Endothelial cell of umbilical vein (primary cell): ENCODE results near the gene ATG7. TPM values are rescaled to one million over a fixed set of nuclear protein-coding genes. Genes with fewer than 3 reads are reported as not detected.

ENCODE experiments used
- BruUV-seq: library from RNA; stranded (reverse); fragments of 400-500 nt; replicated peaks from 2 replicates; lab custom pipeline; 2021; lab: Mats Ljungman, UMichigan
- CTCF ChIA-PET: fragments of 300-600, 350-600 bp; sonication (Branson Sonifier 250); formaldehyde crosslinking; loops from one replicate; lab custom pipeline; 2021; ENCODE audit warnings: antibody characterized with exemption, inconsistent platforms; lab: Charles Lee
- POLR2A ChIA-PET: fragments of 300-600, 350-600 bp; sonication (Branson Sonifier 250); formaldehyde crosslinking; loops from one replicate; lab custom pipeline; 2021; ENCODE audit warnings: antibody characterized with exemption, inconsistent platforms; lab: Charles Lee
- DNase-seq: peaks from one replicate; pipeline ENCODE4 v3.0.0-alpha.2; 2011; ENCODE audit warnings: low read depth, low spot score
- FAIRE-seq: peaks from 2 replicates; lab custom pipeline; 2011; peaks lifted over from hg19 to GRCh38; lab: Jason Lieb, UNC
- H2AFZ ChIP-seq: 2 replicates; pipeline ENCODE4 v1.6.0; 2012; ENCODE audit warnings: low read depth, low read length, control low read depth, inconsistent platforms
- H3K27ac ChIP-seq: 2 replicates; pipeline ENCODE4 v1.5.1; 2011; ENCODE audit warnings: low read depth, mild to moderate bottlenecking, control low read depth, low read length, moderate library complexity; ENCODE audit not compliant: insufficient read depth
- H3K27me3 ChIP-seq, 2 experiments: 2 replicates each; pipeline versions ENCODE4 v1.6.0 to v1.6.1; 2011; ENCODE audit warnings: low read length in 2 of 2, mixed read lengths in 1 of 2; ENCODE audit not compliant: control insufficient read depth in 2 of 2, insufficient read depth in 2 of 2
- H3K36me3 ChIP-seq, 2 experiments: 2 replicates in 1 of 2; 3 replicates in 1 of 2; pipeline ENCODE4 v1.5.1; 2011; ENCODE audit warnings: low read length in 2 of 2, mild to moderate bottlenecking in 1 of 2, moderate library complexity in 1 of 2; ENCODE audit not compliant: control insufficient read depth in 2 of 2, insufficient read depth in 2 of 2; ENCODE audit errors: extremely low read depth in 1 of 2
- H3K4me1 ChIP-seq: 3 replicates; pipeline ENCODE4 v1.5.1; 2011; ENCODE audit warnings: mild to moderate bottlenecking, low read length; ENCODE audit not compliant: control insufficient read depth, insufficient read depth; ENCODE audit errors: extremely low read depth
- H3K4me2 ChIP-seq: 2 replicates; pipeline ENCODE4 v1.6.1; 2011; ENCODE audit warnings: low read length, control low read depth, mixed read lengths; ENCODE audit not compliant: insufficient read depth
- H3K4me3 ChIP-seq, 3 experiments: fragments of 200-600 bp in 1 of 3; sonication (generic), shearing (Covaris generic) in 1 of 3; replicated peaks in 1 of 3; 2 replicates each; pipeline ENCODE4 v1.5.1; 2011 to 2016; ENCODE audit warnings: control low read depth in 3 of 3, low read length in 3 of 3, mild to moderate bottlenecking in 2 of 3, inconsistent platforms in 1 of 3, low read depth in 1 of 3, moderate library complexity in 1 of 3; ENCODE audit not compliant: insufficient read depth in 1 of 3
- H3K79me2 ChIP-seq: 2 replicates; pipeline ENCODE4 v1.6.0; 2012; ENCODE audit warnings: low read length, inconsistent platforms; ENCODE audit not compliant: control insufficient read depth, insufficient read depth
- H3K9ac ChIP-seq: replicated peaks from 2 replicates; pipeline ENCODE3; 2011; ENCODE audit warnings: low read length, control low read depth; ENCODE audit not compliant: insufficient read depth; ENCODE audit errors: extremely low read depth
- H3K9me1 ChIP-seq: replicated peaks from 3 replicates; pipeline ENCODE4 v1.6.0; 2011; ENCODE audit warnings: mild to moderate bottlenecking, low read length; ENCODE audit not compliant: control insufficient read depth, insufficient read depth; ENCODE audit errors: extremely low read depth
- H3K9me3 ChIP-seq: replicated peaks from 2 replicates; pipeline ENCODE4 v1.5.1; 2012; ENCODE audit warnings: low read length, inconsistent platforms; ENCODE audit not compliant: control insufficient read depth, insufficient read depth
- H4K20me1 ChIP-seq: replicated peaks from 2 replicates; pipeline ENCODE3; 2011; ENCODE audit warnings: mild to moderate bottlenecking, low read length; ENCODE audit not compliant: control insufficient read depth, insufficient read depth; ENCODE audit errors: extremely low read depth
- EZH2 ChIP-seq: IDR thresholded peaks from 2 replicates; pipeline ENCODE4 v1.6.1; 2012; ENCODE audit warnings: borderline replicate concordance, low read depth, mild to moderate bottlenecking, moderate library complexity, low read length, inconsistent platforms; ENCODE audit not compliant: severe bottlenecking
- FOS ChIP-seq: IDR thresholded peaks from 2 replicates; pipeline ENCODE4 v1.6.1; 2011; ENCODE audit warnings: mild to moderate bottlenecking, low read length, moderate library complexity, borderline replicate concordance; ENCODE audit not compliant: insufficient read depth
- GATA2 ChIP-seq: IDR thresholded peaks from 2 replicates; pipeline ENCODE4 v1.7.0; 2011; ENCODE audit warnings: low read depth, mild to moderate bottlenecking, moderate library complexity, mixed read lengths, low read length; ENCODE audit not compliant: insufficient read length, insufficient read depth
- JUN ChIP-seq: IDR thresholded peaks from 2 replicates; pipeline ENCODE4 v1.6.1; 2011; ENCODE audit warnings: borderline replicate concordance, low read depth; ENCODE audit not compliant: insufficient read length, insufficient read depth
- MYC ChIP-seq: IDR thresholded peaks from one replicate; pipeline ENCODE4 v1.6.1; 2011; ENCODE audit warnings: mild to moderate bottlenecking, low read depth, low read length
- POLR2A ChIP-seq: IDR thresholded peaks from 2 replicates; pipeline ENCODE4 v1.6.1; 2012; ENCODE audit warnings: low read depth, mild to moderate bottlenecking, control low read depth, low read length
- POLR2AphosphoS5 ChIP-seq: IDR thresholded peaks from 2 replicates; pipeline ENCODE4 v1.6.1; 2012; ENCODE audit warnings: low read depth, mild to moderate bottlenecking, control low read depth, low read length, moderate library complexity; ENCODE audit not compliant: insufficient read depth
- dilution Hi-C: fragments of 300-500 bp; cut with MboI; formaldehyde crosslinking; loops from one replicate; pipeline ENCODE4 v1.15.0; 2019; ENCODE audit warnings: low sequenced_read_pairs; ENCODE audit not compliant: extremely low pct_ligation_motif_present
- intact Hi-C: fragments of 100-400 bp; cut with micrococcal nuclease; formaldehyde crosslinking; loops from one replicate; pipeline ENCODE4 v1.10.0; 2022
- polyA plus RNA-seq, 4 experiments: library from polyadenylated mRNA; depleted of rRNA in 3 of 4; stranded (reverse) in 3 of 4; unstranded in 1 of 4; fragments of >200 nt; gene quantifications; 2 replicates each; pipeline versions ENCODE4 v1.2.1 to v1.2.3, GENCODE V29; 2011 to 2012; ENCODE audit warnings: missing spikeins in 1 of 4
- total RNA-seq: library from RNA; stranded (reverse); gene quantifications from 2 replicates; pipeline ENCODE4 v1.2.3, GENCODE V29; 2021
- TF ChIP-seq, protein P1 (sequence below), 2 donors: IDR thresholded peaks; 1 replicate in 1 of 2; 2 replicates in 1 of 2; pipeline ENCODE4 v1.5.1; 2011; ENCODE audit warnings: low read length in 2 of 2, mild to moderate bottlenecking in 2 of 2, moderate library complexity in 2 of 2, control low read depth in 1 of 2, inconsistent platforms in 1 of 2, low read depth in 1 of 2; ENCODE audit not compliant: insufficient read depth in 1 of 2; ENCODE audit errors: extremely low read depth in 1 of 2
- TF ChIP-seq, protein P2 (sequence below): IDR thresholded peaks from 2 replicates; pipeline ENCODE4 v1.6.1; 2011; ENCODE audit not compliant: insufficient read depth, insufficient read length

The ATG7 gene
- total and polyA plus RNA-seq, 2 donors (not counting 3 experiments of a cell fraction or from before 2014, with no cell fraction given) = 30.8 to 48.3 TPM

DNA sequence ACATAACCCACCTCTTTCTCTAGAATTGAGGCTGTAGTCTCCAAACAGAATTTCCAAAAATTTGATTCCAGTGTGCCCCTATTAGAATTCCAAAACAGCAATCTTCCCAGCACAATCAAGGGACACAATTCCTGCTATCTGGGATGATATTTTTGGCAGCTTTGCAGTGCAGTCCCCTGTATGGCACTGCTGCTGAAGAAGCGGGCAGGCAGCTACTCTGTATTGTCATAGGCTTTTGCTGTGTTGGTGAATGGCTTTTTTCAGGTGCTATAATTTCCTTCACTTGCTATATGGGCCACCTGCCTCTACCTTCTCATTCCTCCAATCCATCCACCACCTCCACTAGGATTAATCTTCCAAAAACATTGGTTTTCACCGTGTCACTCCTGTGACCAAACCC is 226.0 kb downstream of the ATG7 start:
- DNase-seq (no peak), FAIRE-seq (no peak)
- Histone ChIP-seq H3K9me1 (peaks cover 3% of the 10 kb centered on the region), H3K27ac (peak overlapping the region; percentile 93), H4K20me1 (no peaks in the 10 kb centered on the region), H2AFZ (peak overlapping the region; percentile 79), H3K4me1 (peaks cover 35% of the 10 kb centered on the region), H3K36me3 (no peaks in the 10 kb centered on the region), H3K4me3 (no peak overlapping the region), H3K27me3 (no peaks in the 10 kb centered on the region), H3K9me3 (no peaks in the 10 kb centered on the region), H3K79me2 (no peaks in the 10 kb centered on the region), H3K4me2 (peak overlapping the region; percentile 56), H3K9ac (peak overlapping the region; percentile 36)
- dilution Hi-C loops (no loop called here), intact Hi-C loops (no loop called here)
- TF ChIP-seq MYC (no peak), FOS (no peak), POLR2AphosphoS5 (no peak), GATA2 (no peak)
- BruUV-seq = no TSS peak
- ChIA-PET CTCF (interaction anchor here (1.7 kb wide), 1 partner anchor 11 kb away, joined by 10 read pairs; no protein-coding TSS in a partner anchor), POLR2A (no interaction called here)

DNA sequence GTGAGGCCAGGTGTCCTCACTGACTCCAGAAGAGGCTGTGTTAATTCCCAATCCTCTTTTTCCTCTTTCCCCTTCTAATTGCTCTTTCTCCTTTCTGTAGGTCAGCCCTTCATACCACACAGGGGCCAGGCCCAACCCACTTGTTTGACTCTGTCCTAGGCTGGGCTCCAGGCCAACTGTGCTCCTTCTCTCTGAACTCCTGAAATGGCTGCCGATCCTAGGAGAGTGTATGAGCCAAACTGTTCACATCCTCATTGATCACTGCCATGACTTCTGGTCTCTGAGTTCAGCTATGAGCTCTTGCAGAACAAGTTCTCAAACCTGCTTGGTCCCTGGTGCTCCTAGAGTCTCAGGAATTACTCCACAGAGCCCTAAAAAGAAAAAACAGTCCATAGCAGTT is 226.4 kb downstream of the ATG7 start:
- Histone ChIP-seq H3K9me3 (no peaks in the 10 kb centered on the region), H3K9me1 (peaks cover 3% of the 10 kb centered on the region), H3K4me1 (peaks cover 35% of the 10 kb centered on the region), H3K36me3 (no peaks in the 10 kb centered on the region), H2AFZ (peak overlapping the region; percentile 79), H3K4me2 (peak overlapping the region; percentile 56), H3K4me3 (no peak overlapping the region), H3K27ac (peak overlapping the region; percentile 93), H3K27me3 (no peaks in the 10 kb centered on the region), H3K79me2 (no peaks in the 10 kb centered on the region), H4K20me1 (no peaks in the 10 kb centered on the region), H3K9ac (peak overlapping the region; percentile 36)
- no TSS peak for BruUV-seq
- peak; percentile 78 for DNase-seq
- FAIRE-seq = peak; percentile 95
- ChIA-PET POLR2A (no interaction called here), CTCF (interaction anchor here (0.8 to 1.7 kb wide), 3 partner anchors 10 to 120 kb away, joined by 3 to 10 read pairs (median 3); no protein-coding TSS in a partner anchor)
- TF ChIP-seq JUN (no peak), MYC (no peak), GATA2 (no peak), EZH2 (no peak), POLR2A (no peak), FOS (no peak), POLR2AphosphoS5 (no peak)
- TF ChIP-seq, protein P1, sequence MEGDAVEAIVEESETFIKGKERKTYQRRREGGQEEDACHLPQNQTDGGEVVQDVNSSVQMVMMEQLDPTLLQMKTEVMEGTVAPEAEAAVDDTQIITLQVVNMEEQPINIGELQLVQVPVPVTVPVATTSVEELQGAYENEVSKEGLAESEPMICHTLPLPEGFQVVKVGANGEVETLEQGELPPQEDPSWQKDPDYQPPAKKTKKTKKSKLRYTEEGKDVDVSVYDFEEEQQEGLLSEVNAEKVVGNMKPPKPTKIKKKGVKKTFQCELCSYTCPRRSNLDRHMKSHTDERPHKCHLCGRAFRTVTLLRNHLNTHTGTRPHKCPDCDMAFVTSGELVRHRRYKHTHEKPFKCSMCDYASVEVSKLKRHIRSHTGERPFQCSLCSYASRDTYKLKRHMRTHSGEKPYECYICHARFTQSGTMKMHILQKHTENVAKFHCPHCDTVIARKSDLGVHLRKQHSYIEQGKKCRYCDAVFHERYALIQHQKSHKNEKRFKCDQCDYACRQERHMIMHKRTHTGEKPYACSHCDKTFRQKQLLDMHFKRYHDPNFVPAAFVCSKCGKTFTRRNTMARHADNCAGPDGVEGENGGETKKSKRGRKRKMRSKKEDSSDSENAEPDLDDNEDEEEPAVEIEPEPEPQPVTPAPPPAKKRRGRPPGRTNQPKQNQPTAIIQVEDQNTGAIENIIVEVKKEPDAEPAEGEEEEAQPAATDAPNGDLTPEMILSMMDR (IDR thresholded peaks at IDR 0.05; ENCODE audit: extremely low read depth in 1 of 2, insufficient read depth in 1 of 2, low read depth in 1 of 2, low read length in 2 of 2) = no peak
- TF ChIP-seq, protein P2, sequence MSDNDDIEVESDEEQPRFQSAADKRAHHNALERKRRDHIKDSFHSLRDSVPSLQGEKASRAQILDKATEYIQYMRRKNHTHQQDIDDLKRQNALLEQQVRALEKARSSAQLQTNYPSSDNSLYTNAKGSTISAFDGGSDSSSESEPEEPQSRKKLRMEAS = no peak
- intact Hi-C loops (no loop called here), dilution Hi-C loops (no loop called here)
